K562 (cell line): ENCODE results near the gene TADA2A. TPM values are rescaled to one million over a fixed set of nuclear protein-coding genes. Genes with fewer than 3 reads are reported as not detected.

ENCODE experiments used
- CBFA2T3 ChIP-seq: fragments of 450-650 bp; IDR thresholded peaks from 2 replicates; pipeline ENCODE4 v1.6.1; 2017
- HIVEP1 ChIP-seq: fragments of 250-450 bp; sonication (Bioruptor Pico); IDR thresholded peaks from 2 replicates; pipeline ENCODE4 v1.4.0; 2020; ENCODE audit warnings: mild to moderate bottlenecking
- HLTF ChIP-seq: fragments of 450-650 bp; IDR thresholded peaks from 2 replicates; pipeline ENCODE4 v1.6.1; 2016
- MYBL2 ChIP-seq, 2 experiments: fragments of 450-650 bp in 1 of 2; sonication (generic) in 1 of 2; formaldehyde crosslinking in 1 of 2; IDR thresholded peaks; 2 replicates each; pipeline versions ENCODE4 v1.6.1 to v1.8.1; 2017 to 2022; ENCODE audit warnings: borderline replicate concordance in 1 of 2, inconsistent platforms in 1 of 2, low read depth in 1 of 2, mild to moderate bottlenecking in 1 of 2, missing genetic modification reagents in 1 of 2, moderate library complexity in 1 of 2
- NCOA2 ChIP-seq, 2 experiments: fragments of 450-650 bp; IDR thresholded peaks; 2 replicates each; pipeline ENCODE4 v1.6.1; 2018; ENCODE audit warnings: mild to moderate bottlenecking in 2 of 2, moderate library complexity in 1 of 2; ENCODE audit not compliant: partially characterized antibody in 2 of 2
- NFXL1 ChIP-seq: fragments of 450-650 bp; formaldehyde crosslinking; IDR thresholded peaks from 2 replicates; pipeline ENCODE4 v1.4.0; 2021; ENCODE audit warnings: mild to moderate bottlenecking
- RBFOX2 ChIP-seq: fragments of 200-400 bp; formaldehyde crosslinking; IDR thresholded peaks from 2 replicates; pipeline ENCODE4 v1.6.1; 2017; ENCODE audit warnings: low read depth, mild to moderate bottlenecking, low read length, moderate library complexity
- SIRT6 ChIP-seq: IDR thresholded peaks from one replicate; pipeline ENCODE4 v1.6.1; 2012; ENCODE audit warnings: low read depth, mild to moderate bottlenecking, control low read depth, inconsistent platforms, low read length, moderate library complexity
- SMAD3 ChIP-seq: fragments of 450-650 bp; formaldehyde crosslinking; conservative IDR thresholded peaks from 2 replicates; pipeline ENCODE4 v1.4.0; 2020; ENCODE audit warnings: mild to moderate bottlenecking
- WHSC1 ChIP-seq: IDR thresholded peaks from one replicate; pipeline ENCODE4 v1.6.1; 2012; ENCODE audit warnings: low read length, control low read depth, inconsistent platforms
- ZNF134 ChIP-seq: fragments of 250-450 bp; sonication (Bioruptor Pico); conservative IDR thresholded peaks from 2 replicates; pipeline ENCODE4 v1.4.0; 2020
- ZNF282 ChIP-seq: sonication (generic); formaldehyde crosslinking; IDR thresholded peaks from 2 replicates; pipeline ENCODE4 v1.8.1; 2023; ENCODE audit warnings: missing genetic modification reagents
- ZNF318 ChIP-seq, 2 experiments: fragments of 450-650 bp; IDR thresholded peaks; 2 replicates each; pipeline ENCODE4 v1.6.1; 2016; ENCODE audit warnings: mild to moderate bottlenecking in 2 of 2, borderline replicate concordance in 1 of 2, low read depth in 1 of 2, moderate library complexity in 1 of 2
- ZNF507 ChIP-seq: conservative IDR thresholded peaks from 2 replicates; pipeline ENCODE4 v1.6.1; 2017; ENCODE audit warnings: missing genetic modification characterization, missing compliant biosample characterization
- polyA plus RNA-seq, 8 experiments: library from polyadenylated mRNA; depleted of rRNA in 4 of 8; stranded (reverse) in 5 of 8; unstranded in 3 of 8; fragments of >200 nt; fragmentation: Nextera tagmentation in 2 of 8; fragmentation: Illumina TruSeq in 1 of 8; extraction: Ambion mirVana in 2 of 8; extraction: Trizol in 1 of 8; gene quantifications; 2 replicates each; pipeline versions ENCODE4 v1.2.1 to v1.2.3, GENCODE V29; 2011 to 2014; ENCODE audit warnings: inconsistent platforms in 1 of 8, missing spikeins in 1 of 8
- total RNA-seq, 7 experiments: library from RNA; depleted of rRNA in 6 of 7; stranded (reverse); fragments of >200 nt in 6 of 7; fragmentation: Illumina TruSeq in 2 of 7; extraction: Trizol in 2 of 7; gene quantifications; 2 replicates each; pipeline versions ENCODE4 v1.2.1 to v1.2.3, GENCODE V29; 2011 to 2021; ENCODE audit warnings: low replicate concordance in 1 of 7
- TF ChIP-seq, protein P1 (sequence below), 3 experiments: IDR thresholded peaks in 2 of 3; conservative IDR thresholded peaks in 1 of 3; 2 replicates each; pipeline ENCODE4 v1.5.1; 2011 to 2012; ENCODE audit warnings: low read length in 3 of 3, mild to moderate bottlenecking in 3 of 3, control low read depth in 2 of 3, improper control_type of control experiment in 1 of 3, inconsistent platforms in 1 of 3, low read depth in 1 of 3, mixed read lengths in 1 of 3, moderate library complexity in 1 of 3; ENCODE audit not compliant: insufficient read depth in 2 of 3
- TF ChIP-seq, protein P2 (sequence below): sonication (generic); formaldehyde crosslinking; IDR thresholded peaks from 2 replicates; pipeline ENCODE4 v1.8.0; 2022; ENCODE audit warnings: mild to moderate bottlenecking, low read depth, missing genetic modification reagents

Gene TADA2A
- total and polyA plus RNA-seq, 9 of the 15 experiments (the other 6 are each of a cell fraction or from before 2014, with no cell fraction given), result 13.8 to 37.7 (median 25.0) TPM

GRCh38 chr17:37490638-37491614 is 84.2 kb downstream of the TADA2A start (continued):
- TF ChIP-seq ZNF318 (IDR thresholded peaks at IDR 0.05; ENCODE audit: borderline replicate concordance in 1 of 2, low read depth in 1 of 2) (no peak), MYBL2 (IDR thresholded peaks at IDR 0.05; ENCODE audit: low read depth) (no peak), MYBL2 (CRISPR knock-in tag; IDR thresholded peaks at IDR 0.05; ENCODE audit: borderline replicate concordance) (no peak), ZNF134 (CRISPR knock-in tag) (no peak), ZNF282 (CRISPR knock-in tag) (no peak), HIVEP1 (CRISPR knock-in tag) (no peak), SIRT6 (no peak), NCOA2 (IDR thresholded peaks at IDR 0.05; ENCODE audit: partially characterized antibody in 2 of 2) (no peak), HLTF (no peak), CBFA2T3 (no peak), WHSC1 (no peak), NFXL1 (CRISPR knock-in tag) (no peak), RBFOX2 (peak; percentile 38; the same call in 1 of the 2 replicates), ZNF507 (no peak), SMAD3 (CRISPR knock-in tag) (no peak)
- TF ChIP-seq, protein P1, sequence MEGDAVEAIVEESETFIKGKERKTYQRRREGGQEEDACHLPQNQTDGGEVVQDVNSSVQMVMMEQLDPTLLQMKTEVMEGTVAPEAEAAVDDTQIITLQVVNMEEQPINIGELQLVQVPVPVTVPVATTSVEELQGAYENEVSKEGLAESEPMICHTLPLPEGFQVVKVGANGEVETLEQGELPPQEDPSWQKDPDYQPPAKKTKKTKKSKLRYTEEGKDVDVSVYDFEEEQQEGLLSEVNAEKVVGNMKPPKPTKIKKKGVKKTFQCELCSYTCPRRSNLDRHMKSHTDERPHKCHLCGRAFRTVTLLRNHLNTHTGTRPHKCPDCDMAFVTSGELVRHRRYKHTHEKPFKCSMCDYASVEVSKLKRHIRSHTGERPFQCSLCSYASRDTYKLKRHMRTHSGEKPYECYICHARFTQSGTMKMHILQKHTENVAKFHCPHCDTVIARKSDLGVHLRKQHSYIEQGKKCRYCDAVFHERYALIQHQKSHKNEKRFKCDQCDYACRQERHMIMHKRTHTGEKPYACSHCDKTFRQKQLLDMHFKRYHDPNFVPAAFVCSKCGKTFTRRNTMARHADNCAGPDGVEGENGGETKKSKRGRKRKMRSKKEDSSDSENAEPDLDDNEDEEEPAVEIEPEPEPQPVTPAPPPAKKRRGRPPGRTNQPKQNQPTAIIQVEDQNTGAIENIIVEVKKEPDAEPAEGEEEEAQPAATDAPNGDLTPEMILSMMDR (IDR thresholded peaks at IDR 0.05 in 2 of 3, conservative IDR thresholded peaks at IDR 0.05 in 1 of 3; ENCODE audit: insufficient read depth in 2 of 3, low read depth in 1 of 3, low read length in 3 of 3), result peak in 1 of 3 experiments; percentile 18; a peak in 1 of 6 replicates
- TF ChIP-seq, protein P2, sequence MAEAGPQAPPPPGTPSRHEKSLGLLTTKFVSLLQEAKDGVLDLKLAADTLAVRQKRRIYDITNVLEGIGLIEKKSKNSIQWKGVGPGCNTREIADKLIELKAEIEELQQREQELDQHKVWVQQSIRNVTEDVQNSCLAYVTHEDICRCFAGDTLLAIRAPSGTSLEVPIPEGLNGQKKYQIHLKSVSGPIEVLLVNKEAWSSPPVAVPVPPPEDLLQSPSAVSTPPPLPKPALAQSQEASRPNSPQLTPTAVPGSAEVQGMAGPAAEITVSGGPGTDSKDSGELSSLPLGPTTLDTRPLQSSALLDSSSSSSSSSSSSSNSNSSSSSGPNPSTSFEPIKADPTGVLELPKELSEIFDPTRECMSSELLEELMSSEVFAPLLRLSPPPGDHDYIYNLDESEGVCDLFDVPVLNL (CRISPR knock-in tag), result no peak
